A673 (cell line): ENCODE data around the gene LCLAT1. TPM values are rescaled to one million over a fixed set of nuclear protein-coding genes. Genes with fewer than 3 reads are reported as not detected.

Experiments
- BruUV-seq: library from RNA; stranded (reverse); fragments of 400-500 nt; replicated peaks from 2 replicates; lab custom pipeline; 2021; lab: Mats Ljungman, UMichigan
- CTCF ChIA-PET: fragments of 300-600 bp; sonication (Branson Sonifier 250); formaldehyde crosslinking; loops from one replicate; lab custom pipeline; 2022; ENCODE audit warnings: antibody characterized with exemption; lab: Charles Lee
- POLR2A ChIA-PET: fragments of 300-600 bp; sonication (Branson Sonifier 250); formaldehyde crosslinking; loops from one replicate; lab custom pipeline; 2022; ENCODE audit warnings: antibody characterized with exemption; ENCODE audit not compliant: low non-redundant PET; lab: Charles Lee
- DNase-seq: peaks from one replicate; pipeline ENCODE4 v3.0.0-alpha.2; 2015; ENCODE audit warnings: low spot score
- H3K27ac ChIP-seq: fragments of 200-600 bp; sonication (generic); 2 replicates; pipeline ENCODE4 v1.5.1; 2016; ENCODE audit warnings: mixed run types, low read depth, mild to moderate bottlenecking, mixed read lengths, antibody characterized with exemption, low read length; ENCODE audit not compliant: poor library complexity, severe bottlenecking
- H3K27me3 ChIP-seq: fragments of 200-600 bp; sonication (generic); replicated peaks from 2 replicates; pipeline ENCODE4 v1.6.1; 2017; ENCODE audit warnings: mixed run types, low read depth, mild to moderate bottlenecking, mixed read lengths, antibody characterized with exemption, low read length; ENCODE audit not compliant: insufficient read depth, poor library complexity
- H3K36me3 ChIP-seq: fragments of 200-600 bp; sonication (generic); 2 replicates; pipeline ENCODE4 v1.6.1; 2016; ENCODE audit warnings: mixed run types, mild to moderate bottlenecking, mixed read lengths, antibody characterized with exemption, low read length; ENCODE audit not compliant: insufficient read depth, poor library complexity, severe bottlenecking
- H3K4me1 ChIP-seq: fragments of 200-600 bp; sonication (generic); 2 replicates; pipeline ENCODE4 v1.6.1; 2017; ENCODE audit warnings: mixed run types, mild to moderate bottlenecking, mixed read lengths, antibody characterized with exemption, low read length; ENCODE audit not compliant: insufficient read depth, poor library complexity, severe bottlenecking
- H3K4me3 ChIP-seq: fragments of 200-600 bp; sonication (generic); 2 replicates; pipeline ENCODE4 v1.5.1; 2016; ENCODE audit warnings: low read depth, mixed run types, mild to moderate bottlenecking, mixed read lengths, low read length; ENCODE audit not compliant: poor library complexity, severe bottlenecking
- H3K9me3 ChIP-seq: fragments of 200-600 bp; sonication (generic); 2 replicates; pipeline ENCODE4 v1.6.1; 2016; ENCODE audit warnings: mixed run types, low read depth, mild to moderate bottlenecking, mixed read lengths, antibody characterized with exemption, low read length; ENCODE audit not compliant: poor library complexity, severe bottlenecking
- CTCF ChIP-seq: fragments of 300-800, 200-600 bp; sonication (generic); conservative IDR thresholded peaks from 2 replicates; pipeline ENCODE4 v1.5.1; 2017; ENCODE audit warnings: low read depth, mild to moderate bottlenecking, antibody characterized with exemption, low read length, moderate library complexity, mixed read lengths
- EZH2 ChIP-seq: fragments of 200-600 bp; sonication (generic); IDR thresholded peaks from 2 replicates; pipeline ENCODE4 v1.6.1; 2017; ENCODE audit warnings: borderline replicate concordance, low read depth, mild to moderate bottlenecking, mixed read lengths, antibody characterized with exemption, low read length; ENCODE audit not compliant: poor library complexity, severe bottlenecking
- intact Hi-C: fragments of 100-400 bp; cut with micrococcal nuclease; formaldehyde crosslinking; loops from one replicate; pipeline ENCODE4 v1.10.0; 2022; ENCODE audit not compliant: unreplicated experiment
- total RNA-seq: library from RNA; stranded (reverse); gene quantifications from 2 replicates; pipeline ENCODE4 v1.2.3, GENCODE V29; 2021

Gene LCLAT1
- total RNA-seq, 1 experiment from 2014 or later = 35.3 TPM

DNA sequence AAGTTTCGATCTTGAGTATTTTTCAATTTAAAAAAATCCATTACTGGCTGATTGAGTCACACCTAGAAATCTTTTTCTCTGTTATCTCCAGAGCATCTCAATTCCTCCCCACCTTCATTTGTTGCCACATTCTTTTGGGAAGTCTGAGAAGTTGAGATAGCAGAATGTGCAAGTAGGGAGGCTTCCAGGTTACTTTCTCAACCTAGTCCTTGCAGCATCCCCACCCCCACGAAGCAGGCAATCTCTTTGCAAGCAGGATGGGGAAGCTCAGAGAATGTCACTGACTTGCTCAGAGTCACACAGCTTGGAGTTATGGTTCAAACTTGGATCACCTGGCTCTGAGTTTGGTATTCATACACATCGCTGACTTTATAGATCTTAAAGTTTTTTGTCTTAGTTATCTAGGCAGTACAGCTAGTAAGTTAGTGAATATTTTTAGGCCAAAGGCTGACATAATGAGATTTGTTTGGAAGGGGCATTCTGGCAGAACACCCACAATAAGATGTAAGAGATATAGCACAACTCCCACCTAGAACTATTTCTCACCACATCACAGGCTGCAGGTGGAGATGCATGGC, 25.9 kb upstream of the LCLAT1 start:
- H3K9me3 ChIP-seq = no peaks in the 10 kb centered on the region
- DNase-seq = no peak
- H3K36me3 ChIP-seq = no peaks in the 10 kb centered on the region
- ChIA-PET POLR2A (no interaction called here), CTCF (no interaction called here)
- H3K27ac ChIP-seq = peak overlapping the region; percentile 90
- H3K4me3 ChIP-seq = no peak overlapping the region
- TF ChIP-seq CTCF (no peak), EZH2 (no peak)
- BruUV-seq = no TSS peak
- peaks cover 27% of the 10 kb centered on the region for H3K4me1 ChIP-seq
- no peaks in the 10 kb centered on the region for H3K27me3 ChIP-seq
- intact Hi-C loops = no loop called here

GRCh38 chr2:30421604-30422443, 25.2 kb upstream of the LCLAT1 start:
- peak overlapping the region; percentile 90 for H3K27ac ChIP-seq
- ChIA-PET POLR2A (interaction anchor here (0.6 to 0.9 kb wide), 3 partner anchors 33 to 519 kb away, joined by 3 to 8 read pairs (median 5); no protein-coding TSS in a partner anchor), CTCF (interaction anchor here (0.6 kb wide), 1 partner anchor 98 kb away, joined by 3 read pairs; no protein-coding TSS in a partner anchor)
- no peaks in the 10 kb centered on the region for H3K36me3 ChIP-seq
- peaks cover 27% of the 10 kb centered on the region for H3K4me1 ChIP-seq
- no peaks in the 10 kb centered on the region for H3K9me3 ChIP-seq
- intact Hi-C loops = no loop called here
- DNase-seq = peak; percentile 74
- peak overlapping the region; percentile 13 for H3K4me3 ChIP-seq
- TF ChIP-seq CTCF (no peak), EZH2 (no peak)
- H3K27me3 ChIP-seq = no peaks in the 10 kb centered on the region
- TSS peak; percentile 79 for BruUV-seq

DNA sequence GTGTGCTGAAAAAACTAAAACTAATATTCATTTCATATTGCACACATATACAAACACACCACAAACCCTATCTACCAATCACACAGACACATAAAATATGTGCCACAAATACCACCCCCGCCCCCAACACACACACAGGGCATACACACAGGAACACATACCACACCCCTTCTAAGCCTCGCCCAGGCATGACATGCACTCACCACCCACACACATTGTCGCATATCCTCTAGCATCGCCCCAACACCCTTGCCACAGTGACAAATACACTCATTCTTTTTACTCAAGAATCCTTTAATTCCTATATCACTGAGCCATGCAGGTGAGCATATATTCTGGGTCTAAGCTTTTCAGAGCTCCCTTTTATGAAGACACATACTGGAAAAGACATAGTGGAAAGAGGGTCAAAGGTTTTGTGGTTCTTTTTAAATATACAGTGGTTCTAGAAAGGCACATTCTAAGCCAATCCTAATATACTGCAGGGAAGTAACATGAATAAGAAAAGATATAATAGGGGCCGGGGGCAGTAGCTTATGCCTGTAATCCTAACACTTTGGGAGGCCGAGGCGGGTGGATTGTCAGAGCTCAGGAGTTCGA, 24.5 kb upstream of the LCLAT1 start:
- peak; percentile 82 for DNase-seq
- H3K4me3 ChIP-seq = peak overlapping the region; percentile 13
- peak overlapping the region; percentile 90 for H3K27ac ChIP-seq
- H3K4me1 ChIP-seq = peaks cover 27% of the 10 kb centered on the region
- TF ChIP-seq EZH2 (no peak), CTCF (no peak)
- BruUV-seq = no TSS peak
- H3K27me3 ChIP-seq = no peaks in the 10 kb centered on the region
- H3K9me3 ChIP-seq = no peaks in the 10 kb centered on the region
- ChIA-PET CTCF (no interaction called here), POLR2A (interaction anchor here (0.6 to 0.9 kb wide), 2 partner anchors 32 to 131 kb away, joined by 3 to 5 read pairs; no protein-coding TSS in a partner anchor)
- H3K36me3 ChIP-seq = no peaks in the 10 kb centered on the region
- intact Hi-C loops = no loop called here
